Posterior vena cava (tissue), 2 donors: ENCODE results near the gene DNAJC22. TPM values are rescaled to one million over a fixed set of nuclear protein-coding genes. Genes with fewer than 3 reads are reported as not detected.

Experiments
- total RNA-seq, 2 donors: library from RNA; stranded (reverse); fragmentation: NEBNext Ultra II Directional; extraction: Animal tissue kit (Norgen Biotek cat#: 25700); gene quantifications; one replicate each; pipeline ENCODE4 v1.2.1, GENCODE V29; 2021
- donor health status: DM: yes; HTN: yes; CAD: no.
- donor health status: DM: yes; HTN: yes; CAD: no.

Gene DNAJC22
- total RNA-seq, 2 donors from 2014 or later: 0.05 TPM; not detected in 1

Other genes starting within 250 kb of the DNAJC22 start
- gene LMBR1L, start 236.0 kb upstream of the DNAJC22 start, total RNA-seq: 10 to 100 TPM; 37.7 to 40.8 TPM
- 100 to 1,000 TPM; 763 to 783 TPM for gene TUBA1B, start 215.5 kb upstream of the DNAJC22 start, total RNA-seq
- gene TUBA1A, start 157.8 kb upstream of the DNAJC22 start, total RNA-seq: 100 to 1,000 TPM; 240 to 247 TPM
- gene TUBA1C, start 81.8 kb upstream of the DNAJC22 start, total RNA-seq: 100 to 1,000 TPM; 172 to 219 TPM
- gene PRPH, start 51.7 kb upstream of the DNAJC22 start, total RNA-seq: under 1 TPM; 0.32 to 0.67 TPM
- under 1 TPM; 0.10 to 0.60 TPM for gene TROAP, start 23.6 kb upstream of the DNAJC22 start, total RNA-seq
- gene C1QL4, start 9.7 kb upstream of the DNAJC22 start, total RNA-seq: not detected
- gene SPATS2, start 20.6 kb downstream of the DNAJC22 start, total RNA-seq: 10 to 100 TPM; 12.1 to 14.8 TPM
- gene KCNH3, start 192.1 kb downstream of the DNAJC22 start, total RNA-seq: under 1 TPM; 0.10 to 0.28 TPM
- gene MCRS1, start 221.3 kb downstream of the DNAJC22 start, total RNA-seq: 10 to 100 TPM; 37.3 to 38.1 TPM